ENCODE results near the gene GAB2. TPM values are rescaled to one million over a fixed set of nuclear protein-coding genes. Genes with fewer than 3 reads are reported as not detected.

The GAB2 gene
- total and polyA plus RNA-seq, 2 of the 13 experiments (the other 11 are each of a cell fraction or from before 2014, with no cell fraction given), result 4.1 to 8.6 TPM

DNA sequence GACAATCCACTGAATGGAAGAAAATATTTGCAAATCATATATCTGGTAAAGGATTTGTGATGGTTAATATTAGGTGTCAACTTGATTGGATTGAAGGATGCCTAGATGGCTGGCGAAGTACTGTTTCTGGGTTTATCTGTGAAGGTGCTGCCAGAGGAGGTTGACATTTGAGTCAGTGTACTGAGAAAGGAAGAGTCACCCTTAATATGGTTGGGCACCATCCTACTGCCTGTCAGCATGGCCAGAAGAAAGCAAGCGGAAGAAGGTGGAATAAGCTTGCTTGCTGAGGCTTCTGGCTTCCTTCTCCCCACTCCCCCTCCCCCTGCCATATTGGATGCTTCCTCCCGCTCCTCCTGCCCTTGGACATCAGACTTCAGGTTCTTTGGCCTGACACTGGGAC lies 101.9 kb downstream of the GAB2 start:
- no peak for ATAC-seq
- Histone ChIP-seq H3K9ac (ENCODE audit: insufficient read depth, low read depth, low read length) (no peak overlapping the region), H4K20me1 (ENCODE audit: insufficient read depth, low read length) (no peaks in the 10 kb centered on the region), H3K27me3 (ENCODE audit: control insufficient read depth in 1 of 2, insufficient read depth in 2 of 2, low read length in 2 of 2) (no peaks in the 10 kb centered on the region; a peak in 1 of 5 replicates), H3K4me3 (replicated peaks in 1 of 3; ENCODE audit: insufficient read depth in 1 of 3, low read depth in 2 of 3, low read length in 3 of 3) (no peak overlapping the region), H3K79me2 (ENCODE audit: insufficient read depth, low read length) (no peaks in the 10 kb centered on the region), H3K27ac (ENCODE audit: extremely low read length, insufficient read depth, low read length) (no peak overlapping the region), H3K4me1 (ENCODE audit: insufficient read depth, low read length) (peaks cover 43% of the 10 kb centered on the region), H3K36me3 (replicated peaks in 1 of 2; ENCODE audit: control insufficient read depth in 1 of 2, insufficient read depth in 2 of 2, low read length in 2 of 2) (no peaks in the 10 kb centered on the region), H2AFZ (ENCODE audit: low read length) (no peak overlapping the region), H3K9me3 (ENCODE audit: low read length) (no peaks in the 10 kb centered on the region), H3K4me2 (ENCODE audit: low read depth, low read length) (no peak overlapping the region)
- ChIA-PET POLR2A (no interaction called here), CTCF (ENCODE audit: low intra/inter-chr PET ratio, low total read pairs) (no interaction called here)
- intact Hi-C loops (cut with micrococcal nuclease; ENCODE audit: unreplicated experiment) (no loop called here), in situ Hi-C loops (cut with HindIII; ENCODE audit: extremely low pct_ligation_motif_present, low pct_unique_long_range_greater_than_20kb) (no loop called here)
- no peak for TF ChIP-seq TBX3 (IDR thresholded peaks at IDR 0.05; ENCODE audit: borderline replicate concordance)
- no peak for TF ChIP-seq ZNF879 (CRISPR knock-in tag; IDR thresholded peaks at IDR 0.05)
- no peak for TF ChIP-seq MIER2 (CRISPR knock-in tag; IDR thresholded peaks at IDR 0.05)
- no peak for TF ChIP-seq ZNF451 (CRISPR knock-in tag; IDR thresholded peaks at IDR 0.05)
- TF ChIP-seq SRF (IDR thresholded peaks at IDR 0.05; ENCODE audit: low read depth, low read length), result no peak
- DNase-seq (ENCODE audit: low spot score), result no peak
- FAIRE-seq, result no peak
- WGBS (ENCODE audit: low lambda C conversion rate), result 96% methylated on average over 3 of the region's 3 CpGs
- no TSS peak for BruUV-seq (replicated peaks)

DNA sequence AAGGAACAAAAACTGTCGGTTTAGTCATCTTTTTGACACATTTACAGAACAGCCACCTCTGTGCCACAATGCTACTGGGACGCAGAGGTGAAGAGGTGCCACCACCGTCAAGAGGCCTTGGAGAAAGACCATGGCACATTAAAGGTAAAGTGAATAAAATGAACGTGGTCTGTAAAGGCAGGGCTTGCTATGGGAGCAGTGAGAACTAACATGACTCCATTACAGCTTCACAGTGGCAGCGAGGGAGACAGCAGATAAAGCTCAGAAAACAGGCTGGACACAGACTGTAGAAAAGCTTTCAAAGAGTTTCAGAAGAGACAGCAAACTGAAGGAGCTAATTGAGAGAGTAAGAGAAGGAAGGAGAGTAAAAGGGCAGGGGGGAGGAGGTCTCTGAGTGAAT lies 102.9 kb downstream of the GAB2 start:
- intact Hi-C loops (cut with micrococcal nuclease; ENCODE audit: unreplicated experiment), result no loop called here
- no peak overlapping the region for H3K27ac ChIP-seq (ENCODE audit: extremely low read length, insufficient read depth, low read length)
- TF ChIP-seq, protein P1, sequence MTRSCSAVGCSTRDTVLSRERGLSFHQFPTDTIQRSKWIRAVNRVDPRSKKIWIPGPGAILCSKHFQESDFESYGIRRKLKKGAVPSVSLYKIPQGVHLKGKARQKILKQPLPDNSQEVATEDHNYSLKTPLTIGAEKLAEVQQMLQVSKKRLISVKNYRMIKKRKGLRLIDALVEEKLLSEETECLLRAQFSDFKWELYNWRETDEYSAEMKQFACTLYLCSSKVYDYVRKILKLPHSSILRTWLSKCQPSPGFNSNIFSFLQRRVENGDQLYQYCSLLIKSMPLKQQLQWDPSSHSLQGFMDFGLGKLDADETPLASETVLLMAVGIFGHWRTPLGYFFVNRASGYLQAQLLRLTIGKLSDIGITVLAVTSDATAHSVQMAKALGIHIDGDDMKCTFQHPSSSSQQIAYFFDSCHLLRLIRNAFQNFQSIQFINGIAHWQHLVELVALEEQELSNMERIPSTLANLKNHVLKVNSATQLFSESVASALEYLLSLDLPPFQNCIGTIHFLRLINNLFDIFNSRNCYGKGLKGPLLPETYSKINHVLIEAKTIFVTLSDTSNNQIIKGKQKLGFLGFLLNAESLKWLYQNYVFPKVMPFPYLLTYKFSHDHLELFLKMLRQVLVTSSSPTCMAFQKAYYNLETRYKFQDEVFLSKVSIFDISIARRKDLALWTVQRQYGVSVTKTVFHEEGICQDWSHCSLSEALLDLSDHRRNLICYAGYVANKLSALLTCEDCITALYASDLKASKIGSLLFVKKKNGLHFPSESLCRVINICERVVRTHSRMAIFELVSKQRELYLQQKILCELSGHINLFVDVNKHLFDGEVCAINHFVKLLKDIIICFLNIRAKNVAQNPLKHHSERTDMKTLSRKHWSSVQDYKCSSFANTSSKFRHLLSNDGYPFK (CRISPR knock-in tag; IDR thresholded peaks at IDR 0.05; ENCODE audit: borderline replicate concordance), result no peak
- TF ChIP-seq ZNF878 (CRISPR knock-in tag; IDR thresholded peaks at IDR 0.05) (no peak), TBX2 (CRISPR knock-in tag; IDR thresholded peaks at IDR 0.05; ENCODE audit: borderline replicate concordance) (no peak), NCOA5 (CRISPR knock-in tag; IDR thresholded peaks at IDR 0.05) (no peak), KLF16 (CRISPR knock-in tag; IDR thresholded peaks at IDR 0.05) (no peak), HOXA9 (CRISPR knock-in tag; IDR thresholded peaks at IDR 0.05; ENCODE audit: borderline replicate concordance) (no peak), PHB2 (IDR thresholded peaks at IDR 0.05; ENCODE audit: partially characterized antibody) (no peak)
- TF ChIP-seq, protein P2, sequence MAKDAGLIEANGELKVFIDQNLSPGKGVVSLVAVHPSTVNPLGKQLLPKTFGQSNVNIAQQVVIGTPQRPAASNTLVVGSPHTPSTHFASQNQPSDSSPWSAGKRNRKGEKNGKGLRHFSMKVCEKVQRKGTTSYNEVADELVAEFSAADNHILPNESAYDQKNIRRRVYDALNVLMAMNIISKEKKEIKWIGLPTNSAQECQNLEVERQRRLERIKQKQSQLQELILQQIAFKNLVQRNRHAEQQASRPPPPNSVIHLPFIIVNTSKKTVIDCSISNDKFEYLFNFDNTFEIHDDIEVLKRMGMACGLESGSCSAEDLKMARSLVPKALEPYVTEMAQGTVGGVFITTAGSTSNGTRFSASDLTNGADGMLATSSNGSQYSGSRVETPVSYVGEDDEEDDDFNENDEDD (CRISPR knock-in tag; IDR thresholded peaks at IDR 0.05; ENCODE audit: borderline replicate concordance), result no peak
- TF ChIP-seq, protein P3, sequence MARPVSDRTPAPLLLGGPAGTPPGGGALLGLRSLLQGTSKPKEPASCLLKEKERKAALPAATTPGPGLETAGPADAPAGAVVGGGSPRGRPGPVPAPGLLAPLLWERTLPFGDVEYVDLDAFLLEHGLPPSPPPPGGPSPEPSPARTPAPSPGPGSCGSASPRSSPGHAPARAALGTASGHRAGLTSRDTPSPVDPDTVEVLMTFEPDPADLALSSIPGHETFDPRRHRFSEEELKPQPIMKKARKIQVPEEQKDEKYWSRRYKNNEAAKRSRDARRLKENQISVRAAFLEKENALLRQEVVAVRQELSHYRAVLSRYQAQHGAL (CRISPR knock-in tag; IDR thresholded peaks at IDR 0.05; ENCODE audit: not compliant biosample characterization), result no peak

More for the DNA sequence above, 102.9 kb downstream of the GAB2 start:
- ATAC-seq (no peak), FAIRE-seq (no peak), DNase-seq (ENCODE audit: low spot score) (no peak)
- ChIA-PET CTCF (ENCODE audit: low intra/inter-chr PET ratio, low total read pairs) (interaction anchor here (0.6 kb wide), 1 partner anchor 105 kb away, joined by 3 read pairs; no protein-coding TSS in a partner anchor), POLR2A (no interaction called here)
- H3K27me3 ChIP-seq (ENCODE audit: control insufficient read depth in 1 of 2, insufficient read depth in 2 of 2, low read length in 2 of 2), result no peaks in the 10 kb centered on the region; a peak in 1 of 5 replicates
- H3K4me2 ChIP-seq (ENCODE audit: low read depth, low read length), result no peak overlapping the region
- H3K9ac ChIP-seq (ENCODE audit: insufficient read depth, low read depth, low read length), result no peak overlapping the region
- H3K9me3 ChIP-seq (ENCODE audit: low read length), result no peaks in the 10 kb centered on the region
- H3K79me2 ChIP-seq (ENCODE audit: insufficient read depth, low read length), result no peaks in the 10 kb centered on the region
- BruUV-seq (replicated peaks), result no TSS peak
- H4K20me1 ChIP-seq (ENCODE audit: insufficient read depth, low read length), result no peaks in the 10 kb centered on the region
- H3K36me3 ChIP-seq (replicated peaks in 1 of 2; ENCODE audit: control insufficient read depth in 1 of 2, insufficient read depth in 2 of 2, low read length in 2 of 2), result no peaks in the 10 kb centered on the region
- WGBS (ENCODE audit: low lambda C conversion rate), result 92% methylated on average over 5 of the region's 5 CpGs
- H3K4me1 ChIP-seq (ENCODE audit: insufficient read depth, low read length), result peaks cover 52% of the 10 kb centered on the region
- no peak overlapping the region for H3K4me3 ChIP-seq (replicated peaks in 1 of 3; ENCODE audit: insufficient read depth in 1 of 3, low read depth in 2 of 3, low read length in 3 of 3)
- in situ Hi-C loops (cut with HindIII; ENCODE audit: extremely low pct_ligation_motif_present, low pct_unique_long_range_greater_than_20kb), result no loop called here
- no peak overlapping the region for H2AFZ ChIP-seq (ENCODE audit: low read length)
